ENCODE results near the gene SPOCK2. TPM values are rescaled to one million over a fixed set of nuclear protein-coding genes. Genes with fewer than 3 reads are reported as not detected.

The SPOCK2 gene
- polyA plus RNA-seq, 3 donors: 0.20 to 1.6 (median 0.45) TPM

GRCh38 chr10:72048450-72049124, 39.8 kb downstream of the SPOCK2 start:
- intact Hi-C loops (cut with micrococcal nuclease): no loop called here
- peaks cover 5 to 6% of the 10 kb centered on the region in 2 donors for H3K9me3 ChIP-seq (replicated peaks in 1 of 2; ENCODE audit: control insufficient read depth in 1 of 2, insufficient read depth in 1 of 2, low read length in 2 of 2)
- Mint-ChIP-seq H3K36me3 (no peaks in the 10 kb centered on the region), H3K27ac (peak overlapping the region in 1 of 7 donors; percentile 12), H3K27me3 (ENCODE audit: low read depth in 3 of 3) (peaks cover 2 to 7% (median 4%) of the 10 kb centered on the region in 3 donors), H3K4me3 (no peak overlapping the region), H3K9me3 (peaks cover 0 to 13% (median 9%) of the 10 kb centered on the region in 7 donors), H3K4me1 (peaks cover 1% of the 10 kb centered on the region)
- H3K4me3 ChIP-seq (replicated peaks in 1 of 3; ENCODE audit: low read depth in 2 of 3, low read length in 3 of 3): no peak overlapping the region
- H4K20me1 ChIP-seq (ENCODE audit: insufficient read depth, low read length): no peaks in the 10 kb centered on the region
- no peaks in the 10 kb centered on the region for H3K79me2 ChIP-seq (ENCODE audit: insufficient read depth, low read length)
- H3K9ac ChIP-seq (ENCODE audit: insufficient read depth, low read length, poor library complexity, severe bottlenecking): no peak overlapping the region
- WGBS (ENCODE audit: insufficient coverage): 17% methylated on average over 6 of the region's 12 CpGs
- H3K4me2 ChIP-seq (replicated peaks; ENCODE audit: extremely low read depth, low read length, poor library complexity, severe bottlenecking): no peak overlapping the region
- TF ChIP-seq, protein P1, sequence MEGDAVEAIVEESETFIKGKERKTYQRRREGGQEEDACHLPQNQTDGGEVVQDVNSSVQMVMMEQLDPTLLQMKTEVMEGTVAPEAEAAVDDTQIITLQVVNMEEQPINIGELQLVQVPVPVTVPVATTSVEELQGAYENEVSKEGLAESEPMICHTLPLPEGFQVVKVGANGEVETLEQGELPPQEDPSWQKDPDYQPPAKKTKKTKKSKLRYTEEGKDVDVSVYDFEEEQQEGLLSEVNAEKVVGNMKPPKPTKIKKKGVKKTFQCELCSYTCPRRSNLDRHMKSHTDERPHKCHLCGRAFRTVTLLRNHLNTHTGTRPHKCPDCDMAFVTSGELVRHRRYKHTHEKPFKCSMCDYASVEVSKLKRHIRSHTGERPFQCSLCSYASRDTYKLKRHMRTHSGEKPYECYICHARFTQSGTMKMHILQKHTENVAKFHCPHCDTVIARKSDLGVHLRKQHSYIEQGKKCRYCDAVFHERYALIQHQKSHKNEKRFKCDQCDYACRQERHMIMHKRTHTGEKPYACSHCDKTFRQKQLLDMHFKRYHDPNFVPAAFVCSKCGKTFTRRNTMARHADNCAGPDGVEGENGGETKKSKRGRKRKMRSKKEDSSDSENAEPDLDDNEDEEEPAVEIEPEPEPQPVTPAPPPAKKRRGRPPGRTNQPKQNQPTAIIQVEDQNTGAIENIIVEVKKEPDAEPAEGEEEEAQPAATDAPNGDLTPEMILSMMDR (IDR thresholded peaks at IDR 0.05): peak; percentile 99
- H3K36me3 ChIP-seq (replicated peaks in 1 of 2; ENCODE audit: control insufficient read depth in 1 of 2, insufficient read depth in 2 of 2, low read length in 2 of 2): no peaks in the 10 kb centered on the region
- no peak overlapping the region for H2AFZ ChIP-seq (ENCODE audit: insufficient read depth, low read depth, low read length, poor library complexity, severe bottlenecking)
- H3K4me1 ChIP-seq (ENCODE audit: control insufficient read depth in 1 of 2, insufficient read depth in 2 of 2, low read length in 2 of 2): no peaks in the 10 kb centered on the region
- H3K27me3 ChIP-seq (ENCODE audit: control insufficient read depth in 2 of 2, insufficient read depth in 2 of 2, low read length in 2 of 2): no peaks in the 10 kb centered on the region
- no peak overlapping the region for H3K27ac ChIP-seq (ENCODE audit: low read depth in 1 of 2, low read length in 2 of 2)
- DNase-seq: peak; percentile 75 to 85 (median 78)

- H3K27ac ChIP-seq (ENCODE audit: low read depth in 1 of 2, low read length in 2 of 2): no peak overlapping the region
- intact Hi-C loops (cut with micrococcal nuclease): no loop called here
- H3K79me2 ChIP-seq (ENCODE audit: insufficient read depth, low read length): no peaks in the 10 kb centered on the region
- no CpG with 5 or more reads among the region's 2 CpGs for WGBS (ENCODE audit: insufficient coverage)
- Mint-ChIP-seq H3K27me3 (ENCODE audit: low read depth in 3 of 3) (peaks cover 2 to 4% (median 2%) of the 10 kb centered on the region in 3 donors), H3K4me3 (no peak overlapping the region), H3K27ac (no peak overlapping the region), H3K9me3 (peaks cover 0 to 13% (median 9%) of the 10 kb centered on the region in 7 donors), H3K36me3 (no peaks in the 10 kb centered on the region), H3K4me1 (peaks cover 1% of the 10 kb centered on the region)
- H3K9me3 ChIP-seq (replicated peaks in 1 of 2; ENCODE audit: control insufficient read depth in 1 of 2, insufficient read depth in 1 of 2, low read length in 2 of 2): peaks cover 5 to 6% of the 10 kb centered on the region in 2 donors
- H4K20me1 ChIP-seq (ENCODE audit: insufficient read depth, low read length): no peaks in the 10 kb centered on the region
- TF ChIP-seq, protein P1 (IDR thresholded peaks at IDR 0.05): no peak
- H3K4me3 ChIP-seq (replicated peaks in 1 of 3; ENCODE audit: low read depth in 2 of 3, low read length in 3 of 3): no peak overlapping the region
- H3K4me1 ChIP-seq (ENCODE audit: control insufficient read depth in 1 of 2, insufficient read depth in 2 of 2, low read length in 2 of 2): no peaks in the 10 kb centered on the region
- no peak overlapping the region for H2AFZ ChIP-seq (ENCODE audit: insufficient read depth, low read depth, low read length, poor library complexity, severe bottlenecking)
- H3K9ac ChIP-seq (ENCODE audit: insufficient read depth, low read length, poor library complexity, severe bottlenecking): no peak overlapping the region
- H3K27me3 ChIP-seq (ENCODE audit: control insufficient read depth in 2 of 2, insufficient read depth in 2 of 2, low read length in 2 of 2): no peaks in the 10 kb centered on the region
- no peak overlapping the region for H3K4me2 ChIP-seq (replicated peaks; ENCODE audit: extremely low read depth, low read length, poor library complexity, severe bottlenecking)
- DNase-seq: no peak
- H3K36me3 ChIP-seq (replicated peaks in 1 of 2; ENCODE audit: control insufficient read depth in 1 of 2, insufficient read depth in 2 of 2, low read length in 2 of 2): no peaks in the 10 kb centered on the region
These were observed 42.8 kb downstream of the SPOCK2 start for GRCh38 chr10:72045586-72045985.
